ENCODE results near the gene HES5. TPM values are rescaled to one million over a fixed set of nuclear protein-coding genes. Genes with fewer than 3 reads are reported as not detected.

Gene HES5
- total and polyA plus RNA-seq, 2 experiments from 2014 or later = 0.16 to 0.21 TPM

GRCh38 chr1:2519029-2519685 lies 10.9 kb downstream of the HES5 start:
- DNase-seq (ENCODE audit: low spot score) (no peak), ATAC-seq (no peak)
- Histone ChIP-seq H2AFZ (no peak overlapping the region), H4K20me1 (replicated peaks; ENCODE audit: insufficient read depth) (peaks cover 20% of the 10 kb centered on the region), H3K36me3 (ENCODE audit: insufficient read depth) (peaks cover 5% of the 10 kb centered on the region; the same call in 1 of the 2 replicates), H3K27ac (ENCODE audit: low read depth) (no peak overlapping the region), H3K4me2 (no peak overlapping the region), H3K27me3 (ENCODE audit: insufficient read depth) (no peaks in the 10 kb centered on the region), H3K9me2 (ENCODE audit: insufficient read depth) (no peaks in the 10 kb centered on the region), H3F3A (replicated peaks; ENCODE audit: low read depth) (no peaks in the 10 kb centered on the region), H3K4me1 (ENCODE audit: insufficient read depth) (0 out of 2 replicates have a peak, but pooled peaks cover 4% of the 10 kb centered on the region), H3K79me2 (replicated peaks; ENCODE audit: insufficient read depth) (peaks cover 28% of the 10 kb centered on the region), H3K4me3 (no peak overlapping the region)
- Mint-ChIP-seq H3K27ac (no peak overlapping the region), H3K27me3 (ENCODE audit: insufficient read depth, low read depth, poor library complexity) (peaks cover 1% of the 10 kb centered on the region), H3K4me3 (no peak overlapping the region), H3K36me3 (ENCODE audit: low read depth) (peaks cover 32% of the 10 kb centered on the region), H3K4me1 (peaks cover 9% of the 10 kb centered on the region), H3K9me3 (no peaks in the 10 kb centered on the region)
- TF ChIP-seq STAT1 (IDR thresholded peaks at IDR 0.05; ENCODE audit: unreplicated experiment) (no peak), ETS1 (IDR thresholded peaks at IDR 0.05) (no peak), ZNF462 (CRISPR knock-in tag; IDR thresholded peaks at IDR 0.05) (no peak), NANOG (IDR thresholded peaks at IDR 0.05; ENCODE audit: borderline replicate concordance) (no peak), JUNB (IDR thresholded peaks at IDR 0.05; ENCODE audit: unreplicated experiment) (no peak)
